AG10803 (cell line): ENCODE results near the gene KRTAP10-12.

Experiments used
- DNase-seq: peaks from one replicate; pipeline ENCODE4 v3.0.0; 2010; ENCODE audit warnings: low read depth
- H3K4me3 ChIP-seq: 2 replicates; pipeline ENCODE4 v1.5.1; 2011; ENCODE audit warnings: mild to moderate bottlenecking, low read length, control low read depth
- CTCF ChIP-seq: conservative IDR thresholded peaks from 2 replicates; pipeline ENCODE4 v1.5.1; 2011; ENCODE audit warnings: mild to moderate bottlenecking, low read length, control low read depth, inconsistent platforms

KRTAP10-12 gene

GRCh38 chr21:44664691-44665090 lies 32.3 kb upstream of the KRTAP10-12 start:
- TF ChIP-seq CTCF, result no peak
- no peak for DNase-seq
- H3K4me3 ChIP-seq, result no peak overlapping the region

GRCh38 chr21:44666401-44667320 lies 30.3 kb upstream of the KRTAP10-12 start, which contains the start of gene KRTAP12-2:
TSS of gene KRTAP12-2 (minus strand) at chr21:44666927. CDS start at chr21:44666886, 41 bp downstream.
- no peak for DNase-seq
- TF ChIP-seq CTCF, result no peak
- no peak within 1 kb of the TSS for H3K4me3 ChIP-seq

GRCh38 chr21:44667612-44668011 lies 29.4 kb upstream of the KRTAP10-12 start:
- no peak for TF ChIP-seq CTCF
- no peak overlapping the region for H3K4me3 ChIP-seq
- no peak for DNase-seq

GRCh38 chr21:44670642-44671432 lies 26.1 kb upstream of the KRTAP10-12 start:
- DNase-seq, result no peak
- no peak for TF ChIP-seq CTCF
- H3K4me3 ChIP-seq, result no peak overlapping the region

- no peak for DNase-seq
- no peak overlapping the region for H3K4me3 ChIP-seq
- TF ChIP-seq CTCF, result no peak
Observed at GRCh38 chr21:44671911-44672310, 25.1 kb upstream of the KRTAP10-12 start.

GRCh38 chr21:44677881-44678280 lies 19.1 kb upstream of the KRTAP10-12 start:
- TF ChIP-seq CTCF, result no peak
- H3K4me3 ChIP-seq, result no peak overlapping the region
- no peak for DNase-seq
